SU-DHL-6 (cell line): ENCODE results near the gene TIMM44.

Source experiments
- CTCF ChIP-seq: fragments of 200-600 bp; sonication (generic); IDR thresholded peaks from one replicate; pipeline ENCODE4 v1.5.1; 2017; ENCODE audit warnings: antibody characterized with exemption, mild to moderate bottlenecking, low read length, moderate library complexity; ENCODE audit not compliant: insufficient read depth, poor library complexity, severe bottlenecking
- EZH2phosphoT487 ChIP-seq: fragments of 200-600 bp; sonication (generic), shearing (Covaris generic); conservative IDR thresholded peaks from 2 replicates; pipeline ENCODE4 v1.6.1; 2018; ENCODE audit warnings: mild to moderate bottlenecking, antibody characterized with exemption, low read length, moderate library complexity, mixed read lengths

DNA sequence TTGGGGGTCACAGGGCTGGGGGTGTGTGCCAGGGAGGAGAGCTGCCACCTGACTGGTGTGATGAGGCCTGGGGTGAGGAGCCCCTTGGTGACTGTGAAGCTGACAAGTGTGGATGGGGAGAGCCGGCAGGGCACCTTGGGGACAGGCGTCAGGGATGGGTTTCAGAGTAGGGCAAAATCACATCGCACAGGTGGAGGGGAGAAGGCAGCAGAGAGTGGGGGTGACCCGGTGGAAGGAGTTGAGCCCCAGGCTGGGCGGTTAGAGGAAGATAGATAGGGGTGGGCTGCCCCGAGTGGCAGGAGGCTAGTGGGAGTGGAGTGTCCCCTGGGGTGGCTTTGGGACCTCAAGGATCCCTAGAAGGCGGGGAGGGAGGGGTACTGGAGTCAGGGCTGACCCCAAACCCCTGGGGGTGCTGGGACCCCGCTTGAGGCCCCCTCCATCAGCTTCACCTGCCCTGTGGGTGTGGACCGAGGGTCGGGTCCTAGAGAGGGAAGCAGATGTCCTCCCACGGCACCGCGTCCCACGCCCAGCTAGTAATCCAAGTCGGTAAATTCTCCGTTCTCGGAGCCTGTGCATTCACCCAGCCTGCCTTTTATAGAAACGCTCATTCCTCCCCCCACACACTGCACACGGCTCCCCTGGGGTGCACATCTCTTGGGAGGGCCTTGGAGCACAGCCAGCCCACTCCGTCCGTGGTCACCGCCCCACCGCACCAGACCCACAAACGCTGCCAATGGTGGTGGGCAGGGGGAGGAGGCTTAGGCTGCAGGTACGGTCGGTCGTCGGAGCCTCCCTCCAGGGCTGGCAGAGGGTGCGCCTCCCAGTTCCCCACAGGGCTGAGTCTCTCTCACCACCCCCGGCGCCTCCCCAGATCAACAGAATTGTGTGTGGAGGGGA lies 19.9 kb downstream of the TIMM44 start:
- no peak for TF ChIP-seq CTCF
- no peak for TF ChIP-seq EZH2phosphoT487
